Esophagus squamous epithelium (tissue), 5 donors: ENCODE measurements around the gene L1CAM. TPM values are rescaled to one million over a fixed set of nuclear protein-coding genes. Genes with fewer than 3 reads are reported as not detected.

Source experiments
- DNase-seq: peaks from one replicate; lab custom pipeline; 2025; lab: John Stamatoyannopoulos, UW
- H3K27ac ChIP-seq, 4 donors: fragments of 200-600 bp; sonication (generic); one replicate each; pipeline ENCODE4 v1.5.1; 2016 to 2019; ENCODE audit warnings: mild to moderate bottlenecking in 1 of 4
- H3K27me3 ChIP-seq, 4 donors: fragments of 200-600 bp; sonication (generic); 1 replicate in 3 of 4; 2 replicates in 1 of 4; pipeline versions ENCODE4 v1.5.1 to v1.6.0; 2017 to 2021; ENCODE audit warnings: antibody characterized with exemption in 1 of 4
- H3K36me3 ChIP-seq, 3 donors: fragments of 200-600 bp; sonication (generic); one replicate each; pipeline ENCODE4 v1.5.1; 2016 to 2019
- H3K4me1 ChIP-seq, 3 donors: fragments of 200-600 bp; sonication (generic); one replicate each; pipeline ENCODE4 v1.5.1; 2017 to 2019
- H3K4me3 ChIP-seq, 4 donors: fragments of 200-600 bp; sonication (generic); 1 replicate in 3 of 4; 2 replicates in 1 of 4; pipeline ENCODE4 v1.5.1; 2016 to 2019; ENCODE audit warnings: mild to moderate bottlenecking in 2 of 4, moderate library complexity in 1 of 4
- H3K9me3 ChIP-seq, 3 donors: fragments of 200-600 bp; sonication (generic); one replicate each; pipeline ENCODE4 v1.5.1; 2016 to 2019
- CTCF ChIP-seq, 6 experiments: fragments of 450-650 bp in 4 of 6; fragments of 200-600 bp in 2 of 6; sonication (generic) in 2 of 6; IDR thresholded peaks; one replicate each; pipeline ENCODE4 v1.5.1; 2016 to 2019; ENCODE audit warnings: antibody characterized with exemption in 6 of 6, mild to moderate bottlenecking in 4 of 6, moderate library complexity in 4 of 6
- POLR2A ChIP-seq, 4 donors: fragments of 450-650 bp; IDR thresholded peaks; one replicate each; pipeline ENCODE4 v1.6.1; 2017; ENCODE audit warnings: antibody characterized with exemption in 4 of 4, mild to moderate bottlenecking in 4 of 4, moderate library complexity in 3 of 4
- WGBS, 2 donors: methylation state at CpG; one replicate each; pipeline ENCODE4 v1.1.5; 2018; 5-methylcytosine and 5-hydroxymethylcytosine counted together
- intact Hi-C: fragments of 100-400 bp; cut with DNase I; formaldehyde crosslinking; loops from one replicate; pipeline ENCODE4 v1.15.0; 2022
- total RNA-seq, 4 donors: library from RNA; depleted of rRNA; stranded (reverse); fragments of >200 nt; gene quantifications; one replicate each; pipeline ENCODE4 v1.1.0, GENCODE V29; 2016
- donor health status: DM: yes; HTN: yes; CAD: no.

Gene L1CAM
- total RNA-seq, 4 donors from 2014 or later: 0.35 to 3.2 (median 1.3) TPM

DNA sequence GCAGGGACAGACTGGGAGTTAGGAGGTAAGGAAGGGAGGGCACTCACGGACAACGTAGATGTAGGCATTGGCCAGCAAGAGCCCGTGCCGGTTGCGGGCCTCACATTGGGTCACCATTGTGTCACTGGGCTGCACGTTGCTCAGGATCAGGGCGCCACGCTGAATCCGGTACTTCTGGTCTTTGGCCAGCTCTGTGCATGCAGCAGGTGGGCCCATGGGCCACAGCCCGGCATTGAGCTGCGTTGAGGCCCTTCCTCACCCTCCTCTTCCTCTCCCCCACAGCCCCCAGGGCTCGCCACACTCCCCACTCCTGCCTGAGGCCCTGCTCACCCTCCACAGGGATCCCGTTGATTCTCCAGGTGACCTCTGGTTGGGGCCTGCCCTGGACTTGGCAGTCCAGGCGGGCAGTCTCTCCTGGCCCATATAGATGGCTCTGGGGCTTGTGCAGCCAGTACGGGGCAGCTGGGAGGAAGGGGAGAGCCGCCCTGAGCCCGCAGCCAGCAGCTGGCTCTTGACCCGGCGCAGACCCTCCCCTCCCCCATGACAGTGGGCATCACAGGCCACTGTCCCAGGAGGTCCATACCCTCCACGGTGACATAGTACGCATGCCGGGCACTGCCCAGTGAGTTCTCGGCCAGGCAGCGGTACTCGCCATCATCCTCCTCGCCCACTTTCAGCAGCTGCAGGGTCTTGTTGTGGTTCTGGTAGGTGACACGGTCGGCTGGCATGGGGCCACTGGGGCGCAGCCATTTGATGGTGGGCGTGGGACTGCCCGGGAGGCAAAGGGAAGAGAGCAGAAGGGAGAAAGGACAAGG is 16.3 kb downstream of the L1CAM start:
- intact Hi-C loops: loop anchor here (10.0 kb wide), 1 partner anchor 55 kb away; no protein-coding TSS in a partner anchor
- H3K27me3 ChIP-seq: peaks cover 0 to 4% (median 0%) of the 10 kb centered on the region in 4 donors
- TF ChIP-seq POLR2A (IDR thresholded peaks at IDR 0.05): no peak
- TF ChIP-seq CTCF (IDR thresholded peaks at IDR 0.05): no peak

GRCh38 chrX:153868576-153869472 is 17.1 kb downstream of the L1CAM start:
- WGBS, 2 donors: 85% methylated on average over 13 of the region's 26 CpGs; no CpG with 5 or more reads in 1 of the 2 donors
- intact Hi-C loops: no loop called here

More for the DNA sequence above, 16.3 kb downstream of the L1CAM start:
- H3K27ac ChIP-seq: no peak overlapping the region
- H3K9me3 ChIP-seq: no peaks in the 10 kb centered on the region
- DNase-seq: no peak
- no peaks in the 10 kb centered on the region for H3K36me3 ChIP-seq
- WGBS, 2 donors: 70 to 100% methylated on average over 2 to 4 of the region's 31 CpGs
- no peak overlapping the region for H3K4me3 ChIP-seq
- H3K4me1 ChIP-seq: no peaks in the 10 kb centered on the region

DNA sequence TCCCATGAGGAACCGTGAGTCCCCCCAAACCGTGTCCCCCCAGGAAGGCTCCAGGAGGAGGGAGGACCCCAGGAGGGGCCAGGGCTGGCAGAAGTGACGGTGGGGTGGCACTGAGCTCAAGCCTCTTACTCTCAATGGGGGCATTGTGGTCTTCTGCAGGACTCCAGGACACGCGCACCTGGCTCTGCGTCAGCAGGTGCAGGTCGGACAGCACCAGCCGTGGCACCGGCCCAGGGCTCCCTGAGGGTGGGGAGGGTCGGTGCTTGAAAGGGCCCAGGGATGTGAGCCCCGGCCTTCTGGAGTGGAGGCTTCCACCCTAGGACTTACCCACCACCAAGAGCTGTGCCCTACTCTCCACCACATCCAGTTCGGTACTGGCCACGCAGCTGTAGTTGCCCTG is 18.3 kb downstream of the L1CAM start:
- intact Hi-C loops: no loop called here
- no peaks in the 10 kb centered on the region for H3K9me3 ChIP-seq
- peaks cover 0 to 11% (median 0%) of the 10 kb centered on the region in 4 donors for H3K27me3 ChIP-seq
- DNase-seq: no peak
- no peak overlapping the region for H3K4me3 ChIP-seq
- H3K4me1 ChIP-seq: no peaks in the 10 kb centered on the region
- WGBS, 2 donors: 93% methylated on average over 8 of the region's 13 CpGs; no CpG with 5 or more reads in 1 of the 2 donors
- TF ChIP-seq CTCF (IDR thresholded peaks at IDR 0.05) (no peak), POLR2A (IDR thresholded peaks at IDR 0.05) (no peak)
- H3K27ac ChIP-seq: no peak overlapping the region
- H3K36me3 ChIP-seq: no peaks in the 10 kb centered on the region

More at GRCh38 chrX:153868576-153869472, 17.1 kb downstream of the L1CAM start:
- no peaks in the 10 kb centered on the region for H3K36me3 ChIP-seq
- peaks cover 0 to 4% (median 0%) of the 10 kb centered on the region in 4 donors for H3K27me3 ChIP-seq
- no peak overlapping the region for H3K4me3 ChIP-seq
- TF ChIP-seq POLR2A (IDR thresholded peaks at IDR 0.05): no peak
- no peak for TF ChIP-seq CTCF (IDR thresholded peaks at IDR 0.05)
- H3K4me1 ChIP-seq: no peaks in the 10 kb centered on the region
- H3K27ac ChIP-seq: no peak overlapping the region
- DNase-seq: no peak
- no peaks in the 10 kb centered on the region for H3K9me3 ChIP-seq

DNA sequence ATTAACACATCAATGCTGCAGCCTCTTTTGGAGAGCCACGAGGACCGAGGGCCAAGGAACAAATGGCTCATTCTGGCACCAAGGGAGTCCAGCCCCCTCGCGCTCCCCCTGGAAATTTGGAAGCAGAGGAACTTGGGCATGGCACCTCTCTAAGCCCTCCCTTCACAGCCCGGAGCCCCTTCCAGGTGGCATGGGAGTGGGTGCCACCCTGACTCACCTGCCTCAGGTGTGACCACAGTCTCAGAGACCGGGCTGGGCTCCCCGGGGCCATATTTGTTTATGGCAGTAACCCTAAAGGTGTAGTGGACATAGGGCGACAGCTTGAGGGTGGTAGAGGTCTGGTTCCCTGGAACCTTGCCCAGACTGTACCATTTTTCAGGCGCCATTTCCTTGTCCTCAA is 18.8 kb downstream of the L1CAM start:
- DNase-seq: no peak
- Histone ChIP-seq H3K27me3 (peaks cover 0 to 16% (median 0%) of the 10 kb centered on the region in 4 donors), H3K27ac (no peak overlapping the region), H3K4me1 (no peaks in the 10 kb centered on the region), H3K36me3 (no peaks in the 10 kb centered on the region), H3K4me3 (no peak overlapping the region), H3K9me3 (no peaks in the 10 kb centered on the region)
- TF ChIP-seq POLR2A (IDR thresholded peaks at IDR 0.05): no peak
- no peak for TF ChIP-seq CTCF (IDR thresholded peaks at IDR 0.05)
- 71% methylated on average over 6 of the region's 9 CpGs; no CpG with 5 or more reads in 1 of the 2 donors for WGBS, 2 donors
- intact Hi-C loops: no loop called here
